ENCODE measurements around the gene FFAR2.

FFAR2 gene

GRCh38 chr19:35430409-35431144 lies 17.5 kb upstream of the FFAR2 start:
- TF ChIP-seq CTCF (IDR thresholded peaks at IDR 0.05): no peak

GRCh38 chr19:35431145-35431807 lies 16.8 kb upstream of the FFAR2 start:
- TF ChIP-seq CTCF (IDR thresholded peaks at IDR 0.05): no peak

GRCh38 chr19:35432911-35433310 lies 15.1 kb upstream of the FFAR2 start:
- no peak for TF ChIP-seq CTCF (IDR thresholded peaks at IDR 0.05)

GRCh38 chr19:35433448-35433847 lies 14.6 kb upstream of the FFAR2 start:
- TF ChIP-seq CTCF (IDR thresholded peaks at IDR 0.05): no peak

- no peak for TF ChIP-seq CTCF (IDR thresholded peaks at IDR 0.05)
Measured at GRCh38 chr19:35435896-35436295, 12.2 kb upstream of the FFAR2 start.

GRCh38 chr19:35436477-35437405 lies 11.3 kb upstream of the FFAR2 start:
- TF ChIP-seq CTCF (IDR thresholded peaks at IDR 0.05): no peak

- no peak for TF ChIP-seq CTCF (IDR thresholded peaks at IDR 0.05)
Measured at GRCh38 chr19:35437406-35437951, 10.6 kb upstream of the FFAR2 start.
